Measurements from ENCODE around the gene SH2D3C. TPM values are rescaled to one million over a fixed set of nuclear protein-coding genes. Genes with fewer than 3 reads are reported as not detected.
"Not testable (repeated sequence)": the region's sequence is repeated elsewhere in the genome, so short reads cannot be mapped to it uniquely, and the experiment has no call there.

The SH2D3C gene
- total RNA-seq, 4 donors from 2014 or later = 7.1 to 33.6 (median 17.2) TPM

- no peak for TF ChIP-seq CTCF (IDR thresholded peaks at IDR 0.05)
- DNase-seq (ENCODE audit: low spot score) = no peak
- ATAC-seq (ENCODE audit: low FRiP score) = no peak
Observed at GRCh38 chr9:127788337-127789011, 10.0 kb upstream of the SH2D3C start.

GRCh38 chr9:127786773-127787104 is 8.3 kb upstream of the SH2D3C start:
- no peak for TF ChIP-seq CTCF (IDR thresholded peaks at IDR 0.05)
- no peak for DNase-seq (ENCODE audit: low spot score)
- ATAC-seq (ENCODE audit: low FRiP score) = no peak

GRCh38 chr9:127785933-127786772 is 7.7 kb upstream of the SH2D3C start, which contains the start of gene CDK9:
CDK9 (plus strand) TSS chr9:127786034; CDS start chr9:127786149, 115 bp downstream.
- no peak for TF ChIP-seq CTCF (IDR thresholded peaks at IDR 0.05)
- ATAC-seq (ENCODE audit: low FRiP score) = peak; percentile 85
- peak; percentile 64 for DNase-seq (ENCODE audit: low spot score)

- DNase-seq (ENCODE audit: low spot score) (peak; percentile 82), ATAC-seq (ENCODE audit: low FRiP score) (peak; percentile 63)
- peak in 2 of 3 donors; percentile 57 to 60 for TF ChIP-seq CTCF (IDR thresholded peaks at IDR 0.05)
Observed at GRCh38 chr9:127785023-127785932, 6.8 kb upstream of the SH2D3C start.

- no peak for TF ChIP-seq CTCF (IDR thresholded peaks at IDR 0.05)
- no peak for ATAC-seq (ENCODE audit: low FRiP score)
- no peak for DNase-seq (ENCODE audit: low spot score)
Observed at GRCh38 chr9:127783111-127784008, 4.9 kb upstream of the SH2D3C start.

- DNase-seq (ENCODE audit: low spot score) (no peak), ATAC-seq (ENCODE audit: low FRiP score) (no peak)
- TF ChIP-seq CTCF (IDR thresholded peaks at IDR 0.05) = no peak
Observed at GRCh38 chr9:127781806-127782205, 3.3 kb upstream of the SH2D3C start.

GRCh38 chr9:127780909-127781308 is 2.4 kb upstream of the SH2D3C start:
- not testable (repeated sequence) for DNase-seq (ENCODE audit: low spot score); ATAC-seq (ENCODE audit: low FRiP score)

Measured in omental fat pad (tissue), 4 donors.